HG03432 (cell line): Measurements from ENCODE around the gene NEK1.

Source experiments
- ATAC-seq: cut with Tn5 transposase; IDR thresholded peaks from one replicate; pipeline ENCODE4 v1.9.1; 2021; ENCODE audit warnings: mild to moderate bottlenecking, moderate library complexity; ENCODE audit not compliant: unreplicated experiment

The NEK1 gene

GRCh38 chr4:169611991-169612870, at the start of gene NEK1:
NEK1 (minus strand) TSS chr4:169612583; CDS start chr4:169602630, 9,953 bp downstream.
- ATAC-seq = peak; percentile 97

- no peak for ATAC-seq
Measured at GRCh38 chr4:169661761-169662160, 49.4 kb upstream of the NEK1 start.

- ATAC-seq = no peak
Measured at GRCh38 chr4:169660929-169661328, 48.5 kb upstream of the NEK1 start.

- ATAC-seq = peak; percentile 98
Measured at GRCh38 chr4:169659716-169660670, 47.6 kb upstream of the NEK1 start.

GRCh38 chr4:169658975-169659715, 46.8 kb upstream of the NEK1 start:
- ATAC-seq = no peak

GRCh38 chr4:169658196-169658595, 45.8 kb upstream of the NEK1 start:
- no peak for ATAC-seq

- no peak for ATAC-seq
Measured at GRCh38 chr4:169657470-169658107, 45.2 kb upstream of the NEK1 start.

GRCh38 chr4:169655401-169655800, 43.0 kb upstream of the NEK1 start:
- no peak for ATAC-seq

- ATAC-seq = no peak
Measured at GRCh38 chr4:169652535-169652934, 40.2 kb upstream of the NEK1 start.

GRCh38 chr4:169650227-169650936, 38.0 kb upstream of the NEK1 start:
- no peak for ATAC-seq

GRCh38 chr4:169649545-169650226, 37.3 kb upstream of the NEK1 start:
- no peak for ATAC-seq

GRCh38 chr4:169645627-169646026, 33.2 kb upstream of the NEK1 start:
- no peak for ATAC-seq

GRCh38 chr4:169644802-169645201, 32.4 kb upstream of the NEK1 start:
- no peak for ATAC-seq

- ATAC-seq = no peak
Measured at GRCh38 chr4:169640261-169640870, 28.0 kb upstream of the NEK1 start.

GRCh38 chr4:169634975-169635374, 22.6 kb upstream of the NEK1 start:
- no peak for ATAC-seq

- ATAC-seq = no peak
Measured at GRCh38 chr4:169632896-169633295, 20.5 kb upstream of the NEK1 start.

- no peak for ATAC-seq
Measured at GRCh38 chr4:169630069-169630468, 17.7 kb upstream of the NEK1 start.

- ATAC-seq = no peak
Measured at GRCh38 chr4:169628579-169628978, 16.2 kb upstream of the NEK1 start.

- ATAC-seq = peak; percentile 55
Measured at GRCh38 chr4:169627307-169627706, 14.9 kb upstream of the NEK1 start.
